Stimulated activated naive B cell treated with anti-CD40 and anti-IgM and Interleukin-4, amounts not matched to agents 10 μg/mL and 1 μg/mL and 100 μg/mL, for 72 hours (primary cell): Measurements from ENCODE around the gene CASQ1.

Source experiments
- ATAC-seq, 2 donors: fragments of 150-1000 bp; cut with Tn5 transposase; replicated peaks; 2 replicates each; pipeline ENCODE4 v1.10.0; 2021; ENCODE audit warnings: moderate library complexity in 1 of 2
- DNase-seq: peaks from one replicate; pipeline ENCODE4 v3.0.0; 2021
- H3K27ac Mint-ChIP-seq: one replicate; pipeline ENCODE4 v1.8.0; 2022; ENCODE audit warnings: mild to moderate bottlenecking, mixed read lengths
- H3K27me3 Mint-ChIP-seq, 2 donors: one replicate each; pipeline ENCODE4 v1.8.0; 2022; ENCODE audit warnings: mixed read lengths in 2 of 2
- H3K36me3 Mint-ChIP-seq, 2 donors: one replicate each; pipeline ENCODE4 v1.8.0; 2022; ENCODE audit warnings: mixed read lengths in 2 of 2, mild to moderate bottlenecking in 1 of 2
- H3K4me1 Mint-ChIP-seq, 2 donors: one replicate each; pipeline ENCODE4 v1.8.0; 2022; ENCODE audit warnings: mixed read lengths in 2 of 2, mild to moderate bottlenecking in 1 of 2
- H3K4me3 Mint-ChIP-seq, 2 donors: one replicate each; pipeline ENCODE4 v1.8.0; 2022; ENCODE audit warnings: mild to moderate bottlenecking in 2 of 2, mixed read lengths in 2 of 2, moderate library complexity in 1 of 2
- H3K9me3 Mint-ChIP-seq, 2 donors: one replicate each; pipeline ENCODE4 v1.8.0; 2022; ENCODE audit warnings: mixed read lengths in 2 of 2, mild to moderate bottlenecking in 1 of 2

CASQ1 gene

GRCh38 chr1:160189649-160190625 is at the start of gene CASQ1:
TSS of gene CASQ1 (plus strand) at chr1:160190575. CDS start at chr1:160190752, 177 bp downstream.
- DNase-seq (no peak), ATAC-seq (no peak)
- Mint-ChIP-seq H3K27ac (no peak within 1 kb of the TSS), H3K36me3 (no peaks in the 10 kb centered on the region), H3K9me3 (no peaks in the 10 kb centered on the region), H3K27me3 (peaks cover 6 to 23% of the 10 kb centered on the region in 2 donors), H3K4me3 (no peak within 1 kb of the TSS), H3K4me1 (peaks cover 0 to 10% of the 10 kb centered on the region in 2 donors)

GRCh38 chr1:160143695-160144094 is 46.7 kb upstream of the CASQ1 start:
- Mint-ChIP-seq H3K9me3 (no peaks in the 10 kb centered on the region), H3K4me1 (peaks cover 0 to 1% of the 10 kb centered on the region in 2 donors), H3K4me3 (no peak overlapping the region), H3K36me3 (no peaks in the 10 kb centered on the region), H3K27ac (no peak overlapping the region), H3K27me3 (peaks cover 27 to 32% of the 10 kb centered on the region in 2 donors)
- ATAC-seq (no peak), DNase-seq (no peak)

- Mint-ChIP-seq H3K4me1 (peaks cover 0 to 6% of the 10 kb centered on the region in 2 donors), H3K27me3 (peaks cover 27 to 30% of the 10 kb centered on the region in 2 donors), H3K9me3 (no peaks in the 10 kb centered on the region), H3K36me3 (no peaks in the 10 kb centered on the region), H3K27ac (no peak overlapping the region), H3K4me3 (no peak overlapping the region)
- ATAC-seq: no peak
- no peak for DNase-seq
Observed at GRCh38 chr1:160144921-160145320, 45.5 kb upstream of the CASQ1 start.

GRCh38 chr1:160146107-160146506 is 44.3 kb upstream of the CASQ1 start:
- Mint-ChIP-seq H3K27me3 (peaks cover 24 to 25% of the 10 kb centered on the region in 2 donors), H3K4me1 (peaks cover 0 to 6% of the 10 kb centered on the region in 2 donors), H3K36me3 (no peaks in the 10 kb centered on the region), H3K4me3 (no peak overlapping the region), H3K9me3 (no peaks in the 10 kb centered on the region), H3K27ac (no peak overlapping the region)
- DNase-seq: no peak
- no peak for ATAC-seq

GRCh38 chr1:160148121-160148520 is 42.3 kb upstream of the CASQ1 start:
- DNase-seq (no peak), ATAC-seq (no peak)
- Mint-ChIP-seq H3K9me3 (no peaks in the 10 kb centered on the region), H3K36me3 (no peaks in the 10 kb centered on the region), H3K27ac (no peak overlapping the region), H3K4me1 (peaks cover 2 to 6% of the 10 kb centered on the region in 2 donors), H3K4me3 (no peak overlapping the region), H3K27me3 (peaks cover 6 to 12% of the 10 kb centered on the region in 2 donors)

GRCh38 chr1:160149233-160149632 is 41.1 kb upstream of the CASQ1 start:
- DNase-seq: no peak
- ATAC-seq: no peak
- H3K36me3 Mint-ChIP-seq: no peaks in the 10 kb centered on the region

GRCh38 chr1:160149716-160150115 is 40.7 kb upstream of the CASQ1 start:
- no peaks in the 10 kb centered on the region for H3K9me3 Mint-ChIP-seq
- no peak overlapping the region for H3K27ac Mint-ChIP-seq
- H3K4me3 Mint-ChIP-seq: no peak overlapping the region
- H3K27me3 Mint-ChIP-seq: peaks cover 5 to 11% of the 10 kb centered on the region in 2 donors
- ATAC-seq (no peak), DNase-seq (no peak)
- peaks cover 3 to 9% of the 10 kb centered on the region in 2 donors for H3K4me1 Mint-ChIP-seq
- no peaks in the 10 kb centered on the region for H3K36me3 Mint-ChIP-seq

More at GRCh38 chr1:160149233-160149632, 41.1 kb upstream of the CASQ1 start:
- Mint-ChIP-seq H3K27ac (no peak overlapping the region), H3K4me1 (peaks cover 2 to 6% of the 10 kb centered on the region in 2 donors), H3K27me3 (peaks cover 6 to 12% of the 10 kb centered on the region in 2 donors), H3K9me3 (no peaks in the 10 kb centered on the region), H3K4me3 (no peak overlapping the region)

GRCh38 chr1:160151303-160151702 is 39.1 kb upstream of the CASQ1 start, which contains the start of gene ATP1A4:
TSS of gene ATP1A4 (plus strand) at chr1:160151603. CDS start at chr1:160152041, 438 bp downstream.
- DNase-seq: no peak
- Mint-ChIP-seq H3K4me1 (peaks cover 7 to 18% of the 10 kb centered on the region in 2 donors), H3K9me3 (no peaks in the 10 kb centered on the region), H3K4me3 (no peak within 1 kb of the TSS), H3K27ac (no peak within 1 kb of the TSS), H3K27me3 (peaks cover 0 to 12% of the 10 kb centered on the region in 2 donors), H3K36me3 (no peaks in the 10 kb centered on the region)
- no peak for ATAC-seq

GRCh38 chr1:160154790-160155189 is 35.6 kb upstream of the CASQ1 start:
- no peaks in the 10 kb centered on the region for H3K36me3 Mint-ChIP-seq
- H3K4me1 Mint-ChIP-seq: peaks cover 7 to 12% of the 10 kb centered on the region in 2 donors
- H3K9me3 Mint-ChIP-seq: no peaks in the 10 kb centered on the region
- peaks cover 6 to 14% of the 10 kb centered on the region in 2 donors for H3K27me3 Mint-ChIP-seq
- H3K4me3 Mint-ChIP-seq: no peak overlapping the region
- no peak overlapping the region for H3K27ac Mint-ChIP-seq
- peak; percentile 86 for ATAC-seq
- DNase-seq: no peak

GRCh38 chr1:160156361-160156760 is 34.0 kb upstream of the CASQ1 start:
- H3K9me3 Mint-ChIP-seq: no peaks in the 10 kb centered on the region
- H3K4me1 Mint-ChIP-seq: peaks cover 7 to 12% of the 10 kb centered on the region in 2 donors
- no peak overlapping the region for H3K4me3 Mint-ChIP-seq
- no peaks in the 10 kb centered on the region for H3K36me3 Mint-ChIP-seq
- H3K27me3 Mint-ChIP-seq: peaks cover 6 to 14% of the 10 kb centered on the region in 2 donors
- no peak for DNase-seq
- no peak for ATAC-seq
- H3K27ac Mint-ChIP-seq: no peak overlapping the region

- no peaks in the 10 kb centered on the region for H3K36me3 Mint-ChIP-seq
- no peaks in the 10 kb centered on the region for H3K9me3 Mint-ChIP-seq
- DNase-seq (no peak), ATAC-seq (no peak)
- H3K27me3 Mint-ChIP-seq: peaks cover 6 to 9% of the 10 kb centered on the region in 2 donors
- H3K4me3 Mint-ChIP-seq: no peak overlapping the region
- H3K4me1 Mint-ChIP-seq: peaks cover 5 to 12% of the 10 kb centered on the region in 2 donors
- no peak overlapping the region for H3K27ac Mint-ChIP-seq
Observed at GRCh38 chr1:160157174-160157573, 33.2 kb upstream of the CASQ1 start.

GRCh38 chr1:160158031-160158430 is 32.3 kb upstream of the CASQ1 start:
- Mint-ChIP-seq H3K9me3 (no peaks in the 10 kb centered on the region), H3K27ac (no peak overlapping the region), H3K36me3 (no peaks in the 10 kb centered on the region), H3K27me3 (peaks cover 6 to 9% of the 10 kb centered on the region in 2 donors), H3K4me1 (peaks cover 5 to 12% of the 10 kb centered on the region in 2 donors), H3K4me3 (no peak overlapping the region)
- DNase-seq (no peak), ATAC-seq (no peak)

- H3K27me3 Mint-ChIP-seq: peaks cover 6 to 9% of the 10 kb centered on the region in 2 donors
- no peak for ATAC-seq
- no peaks in the 10 kb centered on the region for H3K9me3 Mint-ChIP-seq
Observed at GRCh38 chr1:160158534-160158933, 31.8 kb upstream of the CASQ1 start.

GRCh38 chr1:160159846-160160245 is 30.5 kb upstream of the CASQ1 start:
- no peaks in the 10 kb centered on the region for H3K9me3 Mint-ChIP-seq
- no peak overlapping the region for H3K27ac Mint-ChIP-seq
- ATAC-seq (no peak), DNase-seq (no peak)
- H3K36me3 Mint-ChIP-seq: no peaks in the 10 kb centered on the region
- no peak overlapping the region for H3K4me3 Mint-ChIP-seq
- peaks cover 2 to 8% of the 10 kb centered on the region in 2 donors for H3K4me1 Mint-ChIP-seq
- H3K27me3 Mint-ChIP-seq: peaks cover 6 to 9% of the 10 kb centered on the region in 2 donors

More at GRCh38 chr1:160158534-160158933, 31.8 kb upstream of the CASQ1 start:
- no peak for DNase-seq
- H3K36me3 Mint-ChIP-seq: no peaks in the 10 kb centered on the region
- H3K4me3 Mint-ChIP-seq: no peak overlapping the region
- peaks cover 5 to 12% of the 10 kb centered on the region in 2 donors for H3K4me1 Mint-ChIP-seq
- no peak overlapping the region for H3K27ac Mint-ChIP-seq
